GM20000 (cell line): ENCODE data around the gene HMGCL.
A peak's percentile ranks its signal among the peaks of the same experiment; 100 is the strongest.

Source experiments
- DNase-seq: peaks from one replicate; pipeline ENCODE4 v3.0.0; 2012; ENCODE audit warnings: low spot score
- TF ChIP-seq, protein P1 (sequence below): IDR thresholded peaks from 2 replicates; pipeline ENCODE4 v1.5.1; 2012; ENCODE audit warnings: mild to moderate bottlenecking, control low read depth; ENCODE audit errors: extremely low read depth, missing control alignments

The HMGCL gene

DNA sequence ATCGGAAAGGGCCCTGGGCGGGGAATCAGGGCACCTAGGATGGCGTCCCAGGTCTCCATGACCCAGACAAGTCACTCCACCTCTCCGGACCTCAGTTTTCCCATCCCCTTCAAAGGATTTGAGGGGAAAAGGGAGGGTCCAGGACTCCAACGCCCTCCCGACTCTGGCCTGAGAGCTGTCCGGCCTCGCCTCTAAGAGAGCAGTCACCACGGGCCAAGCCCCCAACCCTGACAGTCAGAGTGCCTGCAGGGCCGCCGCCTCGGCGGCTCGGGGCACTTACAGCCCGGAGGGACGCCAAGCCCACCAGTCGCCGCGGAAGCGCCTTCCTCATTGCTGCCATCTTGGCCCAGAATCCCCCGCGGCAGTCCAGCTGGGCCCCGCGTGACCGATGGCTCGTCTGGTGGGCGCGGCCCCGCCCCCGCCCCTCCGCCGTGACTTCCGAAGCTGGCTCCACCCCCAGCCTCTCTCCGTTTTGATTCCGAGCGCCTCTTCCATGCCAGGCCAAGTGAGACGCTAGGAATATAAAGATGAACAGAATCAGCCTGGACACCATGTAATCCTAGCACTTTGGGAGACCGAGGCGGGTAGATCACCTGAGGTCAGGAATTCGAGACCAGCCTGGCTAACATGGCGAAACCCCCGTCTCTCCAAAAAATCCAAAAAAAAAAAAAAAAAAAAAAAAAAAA lies at the start of gene HMGCL:
HMGCL (minus strand) TSS at position 354 of the 686 bp plus-strand sequence; CDS start at position 340, 14 bp downstream.
- TF ChIP-seq, protein P1, sequence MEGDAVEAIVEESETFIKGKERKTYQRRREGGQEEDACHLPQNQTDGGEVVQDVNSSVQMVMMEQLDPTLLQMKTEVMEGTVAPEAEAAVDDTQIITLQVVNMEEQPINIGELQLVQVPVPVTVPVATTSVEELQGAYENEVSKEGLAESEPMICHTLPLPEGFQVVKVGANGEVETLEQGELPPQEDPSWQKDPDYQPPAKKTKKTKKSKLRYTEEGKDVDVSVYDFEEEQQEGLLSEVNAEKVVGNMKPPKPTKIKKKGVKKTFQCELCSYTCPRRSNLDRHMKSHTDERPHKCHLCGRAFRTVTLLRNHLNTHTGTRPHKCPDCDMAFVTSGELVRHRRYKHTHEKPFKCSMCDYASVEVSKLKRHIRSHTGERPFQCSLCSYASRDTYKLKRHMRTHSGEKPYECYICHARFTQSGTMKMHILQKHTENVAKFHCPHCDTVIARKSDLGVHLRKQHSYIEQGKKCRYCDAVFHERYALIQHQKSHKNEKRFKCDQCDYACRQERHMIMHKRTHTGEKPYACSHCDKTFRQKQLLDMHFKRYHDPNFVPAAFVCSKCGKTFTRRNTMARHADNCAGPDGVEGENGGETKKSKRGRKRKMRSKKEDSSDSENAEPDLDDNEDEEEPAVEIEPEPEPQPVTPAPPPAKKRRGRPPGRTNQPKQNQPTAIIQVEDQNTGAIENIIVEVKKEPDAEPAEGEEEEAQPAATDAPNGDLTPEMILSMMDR: no peak
- DNase-seq: peak; percentile 91

DNA sequence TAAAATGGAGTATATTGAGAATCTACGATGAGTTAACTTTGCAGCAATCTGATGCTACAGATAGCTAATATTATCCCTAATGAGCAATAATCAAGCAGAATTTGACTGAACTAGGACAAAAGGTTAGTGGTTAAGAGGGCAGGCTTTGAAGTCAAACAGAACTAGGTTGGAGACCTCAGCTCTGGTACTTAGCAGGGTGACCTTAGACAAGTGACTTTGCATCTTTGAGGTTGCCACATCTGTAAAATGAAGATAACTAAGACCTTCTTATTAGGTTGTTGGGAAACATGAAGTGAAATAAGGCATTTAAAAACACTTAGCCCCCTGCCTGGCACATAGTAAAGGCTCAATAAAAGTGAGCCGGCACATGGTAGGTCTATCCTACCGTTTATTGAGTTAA lies 47.2 kb upstream of the HMGCL start:
- no peak for DNase-seq
- TF ChIP-seq, protein P1: no peak

DNA sequence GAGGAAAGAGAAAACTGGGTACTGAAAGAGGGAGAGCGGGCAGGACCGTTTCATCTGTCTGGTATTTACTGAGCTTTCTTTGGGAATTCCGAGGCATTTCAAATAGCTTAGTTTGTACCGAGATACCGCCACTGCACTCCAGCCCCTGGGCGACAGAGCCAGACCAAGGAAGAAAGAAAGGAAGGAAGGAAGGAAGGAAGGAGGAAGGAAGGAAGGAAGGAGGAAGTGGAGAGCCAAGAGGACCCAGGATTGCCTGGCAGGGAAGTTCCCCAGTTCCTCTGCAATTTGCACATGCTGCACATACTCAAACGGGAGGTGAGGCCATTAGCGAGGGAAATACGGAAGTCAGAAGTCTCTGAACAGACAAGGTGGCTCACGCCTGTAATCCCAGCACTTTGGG lies 43.8 kb upstream of the HMGCL start:
- no peak for DNase-seq
- TF ChIP-seq, protein P1: no peak

DNA sequence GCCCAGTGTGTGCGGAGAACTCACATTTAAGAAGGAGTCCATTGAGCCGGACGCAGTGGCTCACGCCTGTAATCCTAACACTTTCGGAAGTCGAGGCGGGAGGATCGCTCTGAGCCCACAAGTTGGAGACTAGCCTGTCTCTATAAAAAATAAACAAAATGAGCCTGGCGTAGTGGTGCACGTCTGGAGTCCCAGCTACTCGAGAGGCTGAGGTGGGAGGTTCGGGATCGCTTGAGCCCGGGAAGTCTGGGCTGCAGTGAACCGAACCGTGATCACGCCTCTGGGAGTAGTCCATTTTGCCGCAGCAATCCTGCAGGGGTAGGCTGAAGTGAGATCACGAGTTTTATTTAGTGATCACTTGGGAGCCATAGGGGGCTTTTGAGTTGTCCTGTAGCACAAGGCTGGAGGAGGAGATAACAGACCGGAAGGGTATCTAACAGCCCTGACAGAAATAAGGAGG lies 43.4 kb upstream of the HMGCL start:
- TF ChIP-seq, protein P1: no peak
- peak; percentile 31 for DNase-seq

DNA sequence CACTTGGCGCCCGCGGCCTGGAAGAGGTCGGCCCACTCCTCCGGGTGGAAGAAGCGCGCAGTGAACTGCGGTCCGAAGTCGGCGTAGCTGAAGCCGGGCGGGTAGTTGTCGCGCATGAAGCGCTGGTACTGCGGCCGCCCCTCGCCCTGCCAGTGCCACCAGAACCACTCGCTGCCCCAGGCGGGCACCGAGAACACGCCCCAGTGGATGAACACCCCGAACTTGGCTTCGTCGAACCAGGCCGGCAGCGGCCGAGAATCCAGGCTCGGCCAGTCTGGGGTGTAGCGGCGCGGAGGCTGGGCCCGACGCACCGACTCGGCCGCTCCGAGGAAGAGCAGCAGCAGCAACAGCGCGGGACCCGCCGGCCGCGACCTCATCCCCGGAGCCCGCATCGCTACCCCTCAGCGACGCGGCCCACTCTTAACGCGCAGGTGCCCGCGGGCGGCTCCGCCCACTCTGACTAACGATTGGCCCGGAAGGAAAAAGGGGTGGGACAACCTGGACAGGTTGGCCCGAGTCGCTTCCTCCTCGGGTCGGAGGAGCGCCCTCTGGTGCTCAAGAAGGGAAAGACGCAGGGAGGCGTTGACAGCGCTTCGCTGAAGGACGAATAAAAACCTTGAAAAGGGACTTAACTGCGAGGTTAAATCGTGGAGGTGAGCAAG lies 42.8 kb upstream of the HMGCL start, which contains the start of gene FUCA1:
FUCA1 (minus strand) TSS at position 396 of the 662 bp plus-strand sequence; CDS start at position 392, 4 bp downstream.
- peak; percentile 99 for DNase-seq

DNA sequence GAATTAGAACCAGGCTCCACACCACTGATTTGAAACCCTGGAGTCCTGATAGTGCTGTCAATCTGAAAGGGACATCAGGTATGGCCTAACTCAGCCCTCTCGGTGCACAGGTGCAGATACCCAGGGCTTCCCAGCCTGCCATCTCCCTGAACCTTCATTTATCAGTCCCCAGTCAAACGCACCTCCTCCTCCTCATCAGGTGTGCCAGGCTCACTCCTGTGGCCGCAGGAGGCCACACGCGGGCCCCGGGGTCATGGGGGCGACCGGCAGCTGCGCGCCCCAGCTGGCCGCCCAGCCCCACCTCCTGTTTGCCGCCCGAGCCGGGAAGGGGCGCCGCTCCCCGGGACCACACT lies 42.3 kb upstream of the HMGCL start:
- TF ChIP-seq, protein P1: no peak
- DNase-seq: no peak

More for the DNA sequence above, 42.8 kb upstream of the HMGCL start, which contains the start of gene FUCA1:
- TF ChIP-seq, protein P1: peak; percentile 75

DNA sequence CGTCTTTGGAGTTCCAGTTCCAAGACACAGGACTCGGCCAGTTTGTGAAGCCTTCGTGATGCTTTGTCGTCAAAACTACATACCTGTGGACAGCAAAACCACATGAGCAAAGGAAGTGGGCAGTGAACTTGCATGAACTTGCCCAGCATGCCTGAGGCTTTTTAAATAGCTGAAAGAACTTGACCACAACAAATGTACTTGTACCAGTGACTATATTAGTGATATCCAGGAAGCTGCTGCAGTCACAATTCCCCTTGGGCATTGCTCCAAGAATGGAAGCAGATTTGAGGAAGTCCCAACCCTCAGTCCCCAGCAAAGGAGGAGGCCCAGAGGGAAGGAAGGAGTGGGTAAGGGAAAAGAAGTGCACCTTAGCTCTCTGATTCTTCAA lies 40.3 kb upstream of the HMGCL start:
- peak; percentile 38 for DNase-seq
- TF ChIP-seq, protein P1: no peak
